Natural killer cell (primary cell): ENCODE data around the gene CCDC86. TPM values are rescaled to one million over a fixed set of nuclear protein-coding genes. Genes with fewer than 3 reads are reported as not detected.

Source experiments
- ATAC-seq, 3 donors: fragments of 150-1000 bp in 2 of 3; fragments of 200-7000 bp in 1 of 3; cut with Tn5 transposase; 1 replicate in 1 of 3; 2 replicates in 2 of 3; pipeline ENCODE4 v1.10.0; 2021; ENCODE audit warnings: mild to moderate bottlenecking in 2 of 3, moderate library complexity in 2 of 3
- DNase-seq, 2 donors: peaks; one replicate each; pipeline versions ENCODE4 v3.0.0 to v3.0.0-alpha.2; 2013 to 2021; ENCODE audit warnings: mixed read lengths in 1 of 2
- H3K27ac ChIP-seq: one replicate; pipeline ENCODE4 v1.5.1; 2013; ENCODE audit warnings: mild to moderate bottlenecking, low read length
- H3K27me3 ChIP-seq: one replicate; pipeline ENCODE4 v1.6.1; 2013; ENCODE audit warnings: low read length; ENCODE audit not compliant: control insufficient read depth, insufficient read depth
- H3K36me3 ChIP-seq: one replicate; pipeline ENCODE4 v1.6.1; 2013; ENCODE audit warnings: low read length; ENCODE audit not compliant: control insufficient read depth, insufficient read depth
- H3K4me1 ChIP-seq: one replicate; pipeline ENCODE4 v1.6.1; 2013; ENCODE audit warnings: low read length; ENCODE audit not compliant: control insufficient read depth, insufficient read depth
- H3K4me3 ChIP-seq: one replicate; pipeline ENCODE4 v1.5.1; 2013; ENCODE audit warnings: low read length
- H3K9me3 ChIP-seq: one replicate; pipeline ENCODE4 v1.6.1; 2013; ENCODE audit warnings: low read length; ENCODE audit not compliant: control insufficient read depth, insufficient read depth
- H3K27ac Mint-ChIP-seq, 2 donors: one replicate each; pipeline ENCODE4 v1.8.0; 2022; ENCODE audit warnings: mild to moderate bottlenecking in 2 of 2, mixed read lengths in 2 of 2, moderate library complexity in 1 of 2
- H3K27me3 Mint-ChIP-seq, 2 donors: one replicate each; pipeline ENCODE4 v1.8.0; 2022; ENCODE audit warnings: low read depth in 2 of 2, mixed read lengths in 2 of 2
- H3K36me3 Mint-ChIP-seq: one replicate; pipeline ENCODE4 v1.8.0; 2022; ENCODE audit warnings: mixed read lengths
- H3K4me1 Mint-ChIP-seq, 2 donors: one replicate each; pipeline ENCODE4 v1.8.0; 2022; ENCODE audit warnings: mixed read lengths in 2 of 2
- H3K4me3 Mint-ChIP-seq: one replicate; pipeline ENCODE4 v1.8.0; 2022; ENCODE audit warnings: mild to moderate bottlenecking, moderate library complexity, mixed read lengths
- H3K9me3 Mint-ChIP-seq, 2 donors: one replicate each; pipeline ENCODE4 v1.8.0; 2022; ENCODE audit warnings: mixed read lengths in 2 of 2
- CTCF ChIP-seq: fragments of 200-600 bp; IDR thresholded peaks from one replicate; pipeline ENCODE4 v1.8.0; 2022; ENCODE audit warnings: antibody characterized with exemption
- WGBS: methylation state at CpG from one replicate; pipeline ENCODE4 v1.1.7; 2013; ENCODE audit warnings: missing lambda C conversion rate; ENCODE audit not compliant: insufficient coverage; 5-methylcytosine and 5-hydroxymethylcytosine counted together
- intact Hi-C: fragments of 100-400 bp; cut with micrococcal nuclease; formaldehyde crosslinking; loops from one replicate; pipeline ENCODE4 v1.14.2; 2022
- total RNA-seq, 4 donors: library from RNA; stranded (reverse); fragments of 120-200 nt in 1 of 4; gene quantifications; one replicate each; pipeline versions ENCODE4 v1.2.3 to v1.2.4, GENCODE V29; 2013 to 2022

The CCDC86 gene
- total RNA-seq, 3 donors from 2014 or later (not counting 1 experiment from before 2014, with no cell fraction given), result 10.6 to 12.5 (median 10.7) TPM

GRCh38 chr11:60862171-60862570 lies 20.3 kb downstream of the CCDC86 start:
- no peak overlapping the region for H3K4me3 Mint-ChIP-seq
- H3K4me3 ChIP-seq, result no peak overlapping the region
- no peaks in the 10 kb centered on the region for H3K9me3 ChIP-seq
- H3K36me3 Mint-ChIP-seq, result no peaks in the 10 kb centered on the region
- H3K27ac Mint-ChIP-seq, result no peak overlapping the region
- peaks cover 0 to 8% of the 10 kb centered on the region in 2 donors for H3K27me3 Mint-ChIP-seq
- TF ChIP-seq CTCF, result no peak
- H3K4me1 ChIP-seq, result peaks cover 9% of the 10 kb centered on the region
- WGBS, result 92% methylated on average over 9 of the region's 9 CpGs
- DNase-seq (no peak), ATAC-seq (no peak)
- intact Hi-C loops, result no loop called here
- H3K9me3 Mint-ChIP-seq, result no peaks in the 10 kb centered on the region
- no peaks in the 10 kb centered on the region for H3K36me3 ChIP-seq
- peaks cover 0 to 10% of the 10 kb centered on the region in 2 donors for H3K4me1 Mint-ChIP-seq
- no peaks in the 10 kb centered on the region for H3K27me3 ChIP-seq
- no peak overlapping the region for H3K27ac ChIP-seq

GRCh38 chr11:60863550-60864521 lies 21.9 kb downstream of the CCDC86 start:
- no peaks in the 10 kb centered on the region for H3K36me3 Mint-ChIP-seq
- no peaks in the 10 kb centered on the region for H3K4me1 Mint-ChIP-seq
- H3K4me3 ChIP-seq, result no peak overlapping the region
- H3K27ac ChIP-seq, result no peak overlapping the region
- no peak for TF ChIP-seq CTCF
- no peak overlapping the region for H3K27ac Mint-ChIP-seq
- WGBS, result 86% methylated on average over 16 of the region's 16 CpGs
- H3K9me3 Mint-ChIP-seq, result no peaks in the 10 kb centered on the region
- no peak for DNase-seq
- peaks cover 0 to 8% of the 10 kb centered on the region in 2 donors for H3K27me3 Mint-ChIP-seq
- H3K9me3 ChIP-seq, result no peaks in the 10 kb centered on the region
- no peak overlapping the region for H3K4me3 Mint-ChIP-seq
- intact Hi-C loops, result no loop called here
- peaks cover 3% of the 10 kb centered on the region for H3K4me1 ChIP-seq
- no peak for ATAC-seq
- no peaks in the 10 kb centered on the region for H3K27me3 ChIP-seq
- no peaks in the 10 kb centered on the region for H3K36me3 ChIP-seq

- no peaks in the 10 kb centered on the region for H3K4me1 ChIP-seq
- Mint-ChIP-seq H3K4me1 (no peaks in the 10 kb centered on the region), H3K36me3 (no peaks in the 10 kb centered on the region), H3K27me3 (peaks cover 4 to 8% of the 10 kb centered on the region in 2 donors), H3K27ac (no peak overlapping the region), H3K4me3 (no peak overlapping the region), H3K9me3 (no peaks in the 10 kb centered on the region)
- no peak for TF ChIP-seq CTCF
- DNase-seq (no peak), ATAC-seq (peak in 1 of 3 donors; percentile 51)
- H3K27me3 ChIP-seq, result no peaks in the 10 kb centered on the region
- H3K4me3 ChIP-seq, result no peak overlapping the region
- intact Hi-C loops, result no loop called here
- 76% methylated on average over 7 of the region's 7 CpGs for WGBS
- no peaks in the 10 kb centered on the region for H3K9me3 ChIP-seq
- H3K36me3 ChIP-seq, result no peaks in the 10 kb centered on the region
- no peak overlapping the region for H3K27ac ChIP-seq
These were observed 23.1 kb downstream of the CCDC86 start for GRCh38 chr11:60864856-60865513.
